Immature natural killer cell (primary cell): ENCODE data around the gene CSNK1E. TPM values are rescaled to one million over a fixed set of nuclear protein-coding genes. Genes with fewer than 3 reads are reported as not detected.
A peak's percentile ranks its signal among the peaks of the same experiment; 100 is the strongest.

ENCODE experiments used
- DNase-seq, 3 donors: peaks; one replicate each; pipeline ENCODE4 v3.0.0; 2022; ENCODE audit warnings: mixed read lengths in 1 of 3
- H3K27ac Mint-ChIP-seq, 6 donors: one replicate each; pipeline ENCODE4 v1.8.0; 2020; ENCODE audit warnings: mixed read lengths in 6 of 6, mild to moderate bottlenecking in 5 of 6, inconsistent platforms in 4 of 6, moderate library complexity in 3 of 6
- H3K27me3 Mint-ChIP-seq, 3 donors: one replicate each; pipeline ENCODE4 v1.8.0; 2020 to 2021; ENCODE audit warnings: low read depth in 3 of 3, mild to moderate bottlenecking in 3 of 3, mixed read lengths in 3 of 3, moderate library complexity in 3 of 3, inconsistent platforms in 1 of 3
- H3K36me3 Mint-ChIP-seq, 3 donors: one replicate each; pipeline ENCODE4 v1.8.0; 2020; ENCODE audit warnings: mixed read lengths in 3 of 3, inconsistent platforms in 2 of 3, mild to moderate bottlenecking in 2 of 3
- H3K4me1 Mint-ChIP-seq, 2 donors: one replicate each; pipeline ENCODE4 v1.8.0; 2020; ENCODE audit warnings: inconsistent platforms in 2 of 2, mild to moderate bottlenecking in 2 of 2, mixed read lengths in 2 of 2, moderate library complexity in 1 of 2
- H3K4me3 Mint-ChIP-seq, 5 donors: one replicate each; pipeline ENCODE4 v1.8.0; 2020; ENCODE audit warnings: mild to moderate bottlenecking in 5 of 5, mixed read lengths in 5 of 5, inconsistent platforms in 3 of 5, moderate library complexity in 3 of 5
- H3K9me3 Mint-ChIP-seq, 6 donors: one replicate each; pipeline ENCODE4 v1.8.0; 2020; ENCODE audit warnings: mild to moderate bottlenecking in 6 of 6, mixed read lengths in 6 of 6, inconsistent platforms in 4 of 6, moderate library complexity in 3 of 6
- polyA plus RNA-seq, 3 donors: library from polyadenylated mRNA; unstranded; fragments of 300-500 nt; fragmentation: Illumina TruSeq; gene quantifications; one replicate each; pipeline ENCODE4 v1.2.3, GENCODE V29; 2021

CSNK1E gene
- polyA plus RNA-seq, 3 donors from 2014 or later: 7.5 to 12.1 (median 8.6) TPM

DNA sequence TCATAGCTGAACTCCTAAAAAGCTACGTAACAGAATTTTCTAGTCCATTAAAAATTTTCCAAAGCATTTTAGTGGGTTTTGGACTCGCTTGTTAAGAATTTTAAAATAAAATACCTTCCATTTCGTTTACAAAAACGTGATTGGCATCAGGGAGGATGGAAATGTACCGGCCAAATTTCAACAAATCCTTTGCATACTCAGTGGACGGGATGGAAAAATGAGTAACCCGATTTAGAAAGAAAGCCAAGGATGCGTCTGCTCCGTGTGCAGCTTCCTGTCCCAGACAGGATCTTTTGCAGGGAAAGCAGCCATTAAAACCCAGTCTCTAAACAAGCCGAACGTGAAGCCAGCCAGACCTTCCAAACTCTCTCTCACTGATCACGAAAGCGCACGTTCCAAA lies 60.1 kb downstream of the CSNK1E start:
- peaks cover 54 to 61% of the 10 kb centered on the region in 2 donors for H3K4me1 Mint-ChIP-seq
- no peak overlapping the region for H3K27ac Mint-ChIP-seq
- H3K36me3 Mint-ChIP-seq: peaks cover 0 to 5% (median 2%) of the 10 kb centered on the region in 3 donors
- no peak overlapping the region for H3K4me3 Mint-ChIP-seq
- DNase-seq: no peak
- H3K9me3 Mint-ChIP-seq: no peaks in the 10 kb centered on the region
- H3K27me3 Mint-ChIP-seq: peaks cover 2 to 9% (median 4%) of the 10 kb centered on the region in 3 donors

DNA sequence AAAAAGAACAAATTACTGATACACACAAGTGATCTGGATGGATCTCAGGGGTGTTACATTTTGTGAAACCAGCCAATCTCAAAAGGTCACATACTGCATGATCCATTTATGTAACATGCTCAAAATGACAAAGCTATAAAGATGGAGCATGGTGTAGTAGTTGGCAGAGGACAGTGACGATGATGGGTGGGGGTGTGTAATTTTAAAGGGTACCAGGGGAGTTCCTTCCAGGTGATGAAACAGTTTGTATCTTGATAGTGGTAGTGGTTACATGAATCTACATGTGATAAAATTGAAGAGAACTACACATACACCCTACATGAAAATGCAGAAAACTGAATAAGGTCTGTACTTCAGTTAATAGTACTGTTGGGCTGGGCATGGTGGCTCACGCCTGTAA lies 61.5 kb downstream of the CSNK1E start:
- Mint-ChIP-seq H3K27ac (no peak overlapping the region), H3K27me3 (peaks cover 2 to 6% (median 3%) of the 10 kb centered on the region in 3 donors), H3K4me1 (peaks cover 44 to 53% of the 10 kb centered on the region in 2 donors), H3K9me3 (no peaks in the 10 kb centered on the region), H3K4me3 (no peak overlapping the region), H3K36me3 (peaks cover 0 to 2% (median 1%) of the 10 kb centered on the region in 3 donors)
- no peak for DNase-seq

DNA sequence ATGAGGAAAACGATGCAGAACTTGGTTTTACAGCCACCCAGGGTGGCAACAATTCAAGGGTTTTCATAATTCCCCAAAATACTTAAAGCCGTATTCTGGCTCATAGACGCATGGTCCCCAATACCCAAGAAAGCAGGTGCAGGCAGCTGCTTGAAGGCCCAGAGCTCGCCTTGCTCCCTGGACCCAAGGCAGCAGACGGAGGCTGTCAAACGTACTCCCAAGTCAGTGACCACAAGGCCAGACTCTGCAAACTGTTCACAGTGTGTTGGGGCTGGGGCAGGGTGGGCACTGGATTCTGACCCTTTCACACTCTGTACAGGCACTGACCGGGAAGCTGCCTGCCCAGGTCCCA lies 65.9 kb downstream of the CSNK1E start:
- peaks cover 4 to 8% (median 4%) of the 10 kb centered on the region in 3 donors for H3K36me3 Mint-ChIP-seq
- H3K27ac Mint-ChIP-seq: no peak overlapping the region
- H3K9me3 Mint-ChIP-seq: no peaks in the 10 kb centered on the region
- H3K4me1 Mint-ChIP-seq: peaks cover 29 to 43% of the 10 kb centered on the region in 2 donors
- H3K27me3 Mint-ChIP-seq: peaks cover 0 to 6% (median 2%) of the 10 kb centered on the region in 3 donors
- H3K4me3 Mint-ChIP-seq: no peak overlapping the region
- DNase-seq: no peak

DNA sequence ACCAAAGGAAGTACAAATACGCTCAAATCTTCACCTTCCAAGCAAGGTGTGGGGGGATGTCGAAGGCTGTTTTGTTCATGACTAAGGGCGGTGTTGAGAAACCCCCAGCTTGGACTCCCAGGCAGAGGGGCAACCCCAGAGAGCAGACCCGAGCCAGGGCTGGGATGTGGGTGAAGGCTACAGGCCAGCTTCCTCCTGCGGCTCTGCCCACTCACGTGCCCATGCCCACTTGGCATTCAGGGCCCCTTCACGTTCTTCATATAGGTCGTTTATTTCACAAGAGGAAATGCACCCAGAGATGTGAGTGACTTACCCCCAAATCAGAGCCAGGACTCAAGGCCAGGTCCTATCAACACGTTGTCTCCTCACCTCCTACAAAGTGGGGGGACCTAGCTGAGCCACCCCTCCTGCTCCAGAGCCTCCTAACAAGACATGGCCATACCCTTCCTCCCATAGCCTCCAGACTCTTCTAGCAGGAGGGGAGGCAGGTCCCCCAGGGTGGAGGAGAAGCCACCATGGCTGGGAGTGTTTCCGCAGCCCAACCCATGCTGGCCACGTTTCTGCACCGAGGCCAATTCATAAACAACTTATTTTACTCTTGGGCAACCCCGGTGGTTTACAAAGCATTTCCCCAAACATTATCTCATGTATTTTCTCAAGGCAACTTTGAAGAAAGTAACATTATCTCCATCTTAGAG lies 66.4 kb downstream of the CSNK1E start:
- Mint-ChIP-seq H3K27me3 (peaks cover 0 to 6% (median 2%) of the 10 kb centered on the region in 3 donors), H3K4me3 (no peak overlapping the region), H3K27ac (peak overlapping the region in 2 of 6 donors; percentile 25 to 54), H3K9me3 (no peaks in the 10 kb centered on the region), H3K36me3 (peaks cover 4 to 8% (median 4%) of the 10 kb centered on the region in 3 donors), H3K4me1 (peaks cover 27 to 40% of the 10 kb centered on the region in 2 donors)
- no peak for DNase-seq

DNA sequence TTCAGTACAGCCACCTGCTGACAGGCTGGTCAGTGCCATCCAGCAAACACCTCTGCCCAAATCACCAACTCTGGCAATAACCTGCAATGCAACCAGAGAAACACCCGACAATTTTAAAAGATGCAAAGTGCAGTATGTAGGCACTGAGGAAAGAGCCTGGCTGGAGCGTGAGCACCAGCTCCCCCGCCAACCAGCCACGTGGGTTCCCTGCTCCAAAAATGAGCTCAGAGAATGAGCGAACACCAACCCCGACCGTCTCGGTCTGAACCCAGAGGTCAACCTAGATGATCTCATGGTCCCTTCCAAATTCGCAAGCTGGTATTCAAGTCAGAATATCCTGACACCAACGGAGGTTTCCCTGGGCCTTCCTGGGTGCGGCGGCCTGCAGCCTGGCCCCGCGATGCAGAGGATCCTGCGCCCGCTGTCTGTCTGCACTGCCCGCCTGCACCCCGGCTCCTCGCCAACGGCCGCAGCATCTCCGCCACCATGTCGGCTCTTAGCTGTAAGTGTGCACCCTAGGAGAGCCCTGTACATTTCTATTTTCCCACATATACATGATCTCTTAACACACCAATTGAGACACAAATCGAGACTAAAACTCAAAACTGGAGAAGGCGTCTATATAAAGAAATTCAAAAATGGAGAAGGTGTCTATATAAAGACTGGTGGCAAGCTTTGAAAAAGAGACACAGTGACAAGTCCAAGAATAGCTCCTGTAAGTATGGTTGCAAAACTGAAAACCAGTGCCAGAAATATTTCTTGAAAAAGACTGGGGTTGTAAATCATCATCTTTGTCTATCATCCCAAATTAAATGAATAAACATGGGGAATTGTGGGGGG lies 67.2 kb downstream of the CSNK1E start:
- no peak for DNase-seq
- H3K27me3 Mint-ChIP-seq: peaks cover 0 to 6% (median 2%) of the 10 kb centered on the region in 3 donors
- H3K4me3 Mint-ChIP-seq: no peak overlapping the region
- no peaks in the 10 kb centered on the region for H3K9me3 Mint-ChIP-seq
- peaks cover 22 to 35% of the 10 kb centered on the region in 2 donors for H3K4me1 Mint-ChIP-seq
- H3K36me3 Mint-ChIP-seq: peaks cover 4 to 8% (median 4%) of the 10 kb centered on the region in 3 donors
- H3K27ac Mint-ChIP-seq: peak overlapping the region in 3 of 6 donors; percentile 25 to 54 (median 36)

DNA sequence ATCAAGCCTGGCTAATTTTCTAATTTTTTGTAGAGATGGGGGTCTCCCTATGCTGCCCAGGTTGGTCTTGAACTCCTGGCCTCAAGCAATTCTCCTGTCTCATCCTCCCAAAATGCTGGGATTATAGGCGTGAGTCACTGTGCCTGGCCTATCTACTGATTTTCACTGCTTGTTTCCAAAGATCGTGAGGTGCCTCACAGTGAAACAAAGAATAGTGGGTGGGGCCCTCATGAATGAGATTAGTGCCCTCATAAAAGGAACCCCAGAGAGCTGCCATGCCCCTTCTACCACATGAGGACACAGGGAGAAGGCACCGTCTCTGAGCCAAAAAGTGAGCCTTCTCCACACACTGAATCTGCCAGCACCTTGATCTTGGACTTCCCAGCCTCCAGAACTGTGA lies 67.9 kb downstream of the CSNK1E start:
- H3K4me1 Mint-ChIP-seq: peaks cover 22 to 35% of the 10 kb centered on the region in 2 donors
- no peak overlapping the region for H3K4me3 Mint-ChIP-seq
- DNase-seq: no peak
- no peaks in the 10 kb centered on the region for H3K9me3 Mint-ChIP-seq
- no peak overlapping the region for H3K27ac Mint-ChIP-seq
- H3K27me3 Mint-ChIP-seq: peaks cover 0 to 6% (median 2%) of the 10 kb centered on the region in 3 donors
- peaks cover 4 to 8% (median 4%) of the 10 kb centered on the region in 3 donors for H3K36me3 Mint-ChIP-seq

DNA sequence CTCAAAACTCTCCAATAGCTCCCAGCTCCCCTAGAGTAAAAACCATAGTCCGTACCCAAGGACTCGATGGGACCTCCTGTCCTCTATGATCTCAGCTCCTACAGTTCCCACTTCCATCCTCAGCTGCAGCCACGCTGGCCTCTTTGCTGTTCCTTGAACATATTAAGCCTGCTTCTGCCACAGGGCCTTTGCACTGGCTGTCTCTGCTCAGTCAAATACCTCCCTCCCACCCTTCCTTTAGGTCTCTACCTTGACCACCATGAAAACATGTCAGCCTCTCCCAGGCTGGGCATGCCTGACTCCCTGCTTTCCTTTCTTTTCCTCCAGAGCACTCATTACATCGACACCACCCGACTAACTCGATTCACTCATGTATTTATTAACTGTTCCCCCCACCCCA lies 69.0 kb downstream of the CSNK1E start:
- DNase-seq: no peak
- H3K4me3 Mint-ChIP-seq: no peak overlapping the region
- H3K27ac Mint-ChIP-seq: peak overlapping the region in 3 of 6 donors; percentile 54 to 81 (median 57)
- no peaks in the 10 kb centered on the region for H3K9me3 Mint-ChIP-seq
- H3K36me3 Mint-ChIP-seq: peaks cover 4 to 13% (median 7%) of the 10 kb centered on the region in 3 donors
- peaks cover 0 to 8% (median 2%) of the 10 kb centered on the region in 3 donors for H3K27me3 Mint-ChIP-seq
- H3K4me1 Mint-ChIP-seq: peaks cover 19 to 29% of the 10 kb centered on the region in 2 donors

DNA sequence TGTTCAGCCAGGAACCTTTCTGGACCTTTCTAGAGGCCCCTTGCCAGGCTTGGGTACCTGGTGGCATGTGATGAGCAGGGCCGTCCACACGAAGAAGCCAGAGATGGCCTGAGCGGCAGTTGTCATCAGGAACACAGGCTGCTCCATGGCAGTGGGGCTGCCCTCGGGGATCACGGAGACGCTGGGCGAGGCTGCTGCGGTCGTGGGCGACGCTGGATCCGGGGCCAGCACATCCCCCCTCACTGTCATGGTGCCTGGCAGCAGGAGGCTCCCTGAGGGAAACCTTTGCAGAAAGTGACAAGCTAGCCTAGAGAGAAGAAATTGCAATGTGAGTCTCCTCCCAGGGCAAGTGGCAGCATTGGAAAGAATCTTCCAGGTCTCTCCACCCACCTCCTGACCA lies 69.5 kb downstream of the CSNK1E start:
- peak overlapping the region in 2 of 6 donors; percentile 57 to 81 for H3K27ac Mint-ChIP-seq

DNA sequence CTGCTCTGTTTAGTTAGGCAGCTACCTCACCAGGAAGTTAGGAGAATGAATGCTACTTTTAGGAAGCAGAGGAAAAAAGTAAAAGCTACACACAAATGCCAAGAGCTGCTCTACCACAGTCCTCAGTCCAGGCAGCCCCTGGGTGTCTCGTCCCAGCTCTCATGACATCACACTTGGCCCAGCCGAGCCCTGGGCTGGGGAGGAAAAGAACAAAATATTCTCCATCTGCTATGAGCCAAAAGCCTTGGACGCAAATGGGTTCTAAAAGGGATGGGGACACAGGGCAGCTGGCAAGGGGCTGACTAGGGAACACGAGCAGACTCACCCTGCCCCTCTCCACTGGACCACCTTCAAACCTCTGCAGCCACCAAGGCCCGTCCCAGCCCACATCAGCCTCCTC lies 70.5 kb downstream of the CSNK1E start:
- peaks cover 4 to 13% (median 7%) of the 10 kb centered on the region in 3 donors for H3K36me3 Mint-ChIP-seq
- H3K4me3 Mint-ChIP-seq: no peak overlapping the region
- H3K27ac Mint-ChIP-seq: peak overlapping the region in 1 of 6 donors; percentile 40
- peaks cover 17 to 29% of the 10 kb centered on the region in 2 donors for H3K4me1 Mint-ChIP-seq
- no peaks in the 10 kb centered on the region for H3K9me3 Mint-ChIP-seq
- peaks cover 0 to 8% (median 2%) of the 10 kb centered on the region in 3 donors for H3K27me3 Mint-ChIP-seq
- DNase-seq: no peak

More for the DNA sequence above, 69.5 kb downstream of the CSNK1E start:
- DNase-seq: no peak
- peaks cover 4 to 13% (median 7%) of the 10 kb centered on the region in 3 donors for H3K36me3 Mint-ChIP-seq
- peaks cover 19 to 29% of the 10 kb centered on the region in 2 donors for H3K4me1 Mint-ChIP-seq
- no peak overlapping the region for H3K4me3 Mint-ChIP-seq
- peaks cover 0 to 8% (median 2%) of the 10 kb centered on the region in 3 donors for H3K27me3 Mint-ChIP-seq
- no peaks in the 10 kb centered on the region for H3K9me3 Mint-ChIP-seq

DNA sequence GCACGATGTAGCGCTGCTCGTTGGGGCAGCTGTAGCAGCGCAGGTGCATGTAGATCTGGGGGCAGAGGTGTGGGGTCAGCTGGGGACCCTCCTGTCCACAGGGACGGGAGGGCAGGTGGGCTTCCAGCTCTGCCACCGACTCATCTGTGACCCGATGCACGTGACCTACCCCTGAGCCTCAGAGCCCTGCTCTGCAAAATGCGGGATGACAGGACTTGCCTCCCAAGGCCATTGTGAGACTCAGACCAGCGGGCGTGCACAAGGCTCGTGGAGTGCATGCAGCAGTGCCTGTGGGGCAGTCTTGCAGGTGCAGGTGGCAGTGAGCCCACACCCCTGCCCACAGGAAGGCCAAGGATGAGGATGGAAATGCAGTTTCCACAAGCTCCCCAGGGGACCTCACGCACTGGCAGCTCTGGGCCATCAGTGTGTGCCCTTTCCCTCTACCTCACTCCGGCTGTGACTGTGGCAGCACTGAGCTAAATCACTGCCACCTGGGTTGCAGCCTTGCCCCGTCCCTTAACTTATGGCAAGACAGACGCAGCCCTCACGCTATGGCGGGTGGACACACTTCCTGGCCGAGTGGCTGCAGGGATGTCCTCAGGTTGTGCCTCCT lies 71.1 kb downstream of the CSNK1E start:
- Mint-ChIP-seq H3K36me3 (peaks cover 4 to 13% (median 7%) of the 10 kb centered on the region in 3 donors), H3K27me3 (peaks cover 0 to 8% (median 2%) of the 10 kb centered on the region in 3 donors), H3K27ac (no peak overlapping the region), H3K4me3 (no peak overlapping the region), H3K9me3 (no peaks in the 10 kb centered on the region), H3K4me1 (peaks cover 17 to 27% of the 10 kb centered on the region in 2 donors)
- no peak for DNase-seq

DNA sequence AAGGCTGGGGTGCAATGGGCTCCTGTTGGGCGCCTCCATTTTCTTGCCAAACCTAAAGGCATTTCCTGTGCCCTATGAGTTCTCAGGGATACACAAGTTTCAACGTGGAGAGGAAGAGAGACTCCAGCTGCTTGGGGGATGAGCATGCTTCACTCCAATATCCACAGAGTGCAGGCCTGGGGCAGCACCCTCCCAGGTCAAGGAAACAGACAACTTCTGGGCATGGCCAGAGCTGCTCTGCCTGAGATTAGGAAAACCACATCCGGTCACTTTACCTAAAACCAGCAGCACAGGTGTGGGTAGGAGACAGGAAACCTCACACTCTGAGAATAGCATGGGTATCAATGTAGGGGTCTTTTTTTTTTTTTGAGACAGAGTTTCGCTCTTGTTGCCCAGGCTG lies 73.1 kb downstream of the CSNK1E start:
- H3K27ac Mint-ChIP-seq: no peak overlapping the region
- H3K36me3 Mint-ChIP-seq: peaks cover 3 to 10% (median 7%) of the 10 kb centered on the region in 3 donors

DNA sequence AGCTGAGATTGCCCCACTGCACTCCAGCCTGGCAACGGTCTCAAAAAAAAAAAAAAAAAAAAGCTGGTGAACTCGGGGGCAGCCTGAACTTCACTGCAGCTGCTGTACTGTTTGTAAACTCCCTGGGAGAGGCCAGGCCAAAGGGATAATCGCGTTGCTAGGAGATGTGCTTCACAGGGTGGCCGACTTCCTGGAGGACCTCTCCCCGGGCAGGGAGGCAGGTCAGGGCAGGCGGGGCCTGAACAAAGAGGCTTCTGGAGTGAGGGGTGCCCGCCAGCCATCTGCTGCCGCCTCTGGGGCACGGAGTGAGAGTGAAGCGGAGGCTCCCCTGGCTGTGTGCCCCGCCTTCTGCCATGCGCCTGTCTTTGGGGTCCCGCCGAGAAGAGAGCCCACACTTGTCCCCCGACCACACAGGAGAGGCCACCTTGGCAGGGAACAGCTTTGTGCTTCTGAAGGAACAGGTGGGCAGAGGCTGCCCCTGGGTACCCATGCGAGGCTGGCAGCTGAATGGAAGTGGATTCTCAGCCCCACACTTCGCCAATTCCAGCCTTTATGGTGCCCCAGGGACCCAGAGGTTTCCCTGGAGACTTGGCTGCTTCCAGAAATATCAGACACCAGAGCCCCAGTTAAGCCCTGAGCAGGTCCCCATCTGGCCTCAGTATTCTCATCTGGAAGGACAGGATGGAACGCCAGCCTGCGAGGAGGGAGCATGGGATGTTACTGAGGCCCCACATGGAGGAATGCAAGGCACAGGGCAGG lies 74.0 kb downstream of the CSNK1E start:
- no peak overlapping the region for H3K4me3 Mint-ChIP-seq
- H3K27ac Mint-ChIP-seq: no peak overlapping the region
- H3K4me1 Mint-ChIP-seq: peaks cover 11 to 12% of the 10 kb centered on the region in 2 donors
- peaks cover 0 to 2% (median 1%) of the 10 kb centered on the region in 3 donors for H3K27me3 Mint-ChIP-seq
- H3K36me3 Mint-ChIP-seq: peaks cover 3 to 15% (median 7%) of the 10 kb centered on the region in 3 donors
- no peak for DNase-seq
- H3K9me3 Mint-ChIP-seq: no peaks in the 10 kb centered on the region

More for the DNA sequence above, 73.1 kb downstream of the CSNK1E start:
- DNase-seq: no peak
- no peak overlapping the region for H3K4me3 Mint-ChIP-seq
- no peaks in the 10 kb centered on the region for H3K9me3 Mint-ChIP-seq
- peaks cover 0 to 4% (median 1%) of the 10 kb centered on the region in 3 donors for H3K27me3 Mint-ChIP-seq
- peaks cover 14 to 15% of the 10 kb centered on the region in 2 donors for H3K4me1 Mint-ChIP-seq

DNA sequence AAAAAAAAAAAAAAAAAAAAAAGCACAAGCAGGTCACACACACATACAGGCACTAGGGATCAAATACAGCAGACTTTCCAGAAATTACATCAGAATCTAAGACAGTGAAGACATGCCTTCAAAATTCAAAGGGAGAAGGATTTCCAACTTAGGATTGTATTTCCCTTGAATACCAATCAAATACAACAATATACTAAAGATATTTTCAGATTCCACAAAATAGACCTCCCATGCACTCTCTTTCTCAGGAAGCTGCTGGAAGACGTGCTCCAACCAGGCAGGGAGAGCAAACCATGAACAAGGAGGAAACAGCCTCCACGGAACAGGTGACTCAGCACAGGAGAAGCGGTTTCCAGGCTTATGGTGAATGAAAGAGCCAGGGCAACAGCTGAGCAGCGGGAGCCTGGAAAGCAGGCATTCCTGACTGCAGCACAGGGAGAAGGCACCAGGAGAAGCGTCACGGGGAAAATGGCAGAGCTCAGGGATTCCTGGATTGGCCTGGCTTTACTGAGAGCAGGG lies 76.4 kb downstream of the CSNK1E start:
- peaks cover 0 to 2% (median 1%) of the 10 kb centered on the region in 3 donors for H3K27me3 Mint-ChIP-seq
- peaks cover 8 to 9% of the 10 kb centered on the region in 2 donors for H3K4me1 Mint-ChIP-seq
- H3K4me3 Mint-ChIP-seq: no peak overlapping the region

More for the DNA sequence above, 76.4 kb downstream of the CSNK1E start:
- H3K27ac Mint-ChIP-seq: peak overlapping the region in 2 of 6 donors; percentile 34 to 45
- no peak for DNase-seq
- no peaks in the 10 kb centered on the region for H3K9me3 Mint-ChIP-seq
- peaks cover 3 to 15% (median 12%) of the 10 kb centered on the region in 3 donors for H3K36me3 Mint-ChIP-seq
